DOHH2 (cell line): Measurements from ENCODE around the gene LARP1B.
"Not testable (repeated sequence)": the region's sequence is repeated elsewhere in the genome, so short reads cannot be mapped to it uniquely, and the experiment has no call there.

Experiments used
- H3F3A ChIP-seq: fragments of 200-600 bp; sonication (generic), shearing (Covaris generic); 2 replicates; pipeline ENCODE4 v1.6.0; 2016; ENCODE audit warnings: antibody characterized with exemption, mild to moderate bottlenecking; ENCODE audit not compliant: control insufficient read depth, insufficient read depth
- H3K27ac ChIP-seq: fragments of 200-600 bp; sonication (generic); 2 replicates; pipeline ENCODE4 v1.5.1; 2014; ENCODE audit warnings: low read depth, mild to moderate bottlenecking, low read length, moderate library complexity
- H3K27me3 ChIP-seq: fragments of 200-600 bp; sonication (generic); 2 replicates; pipeline ENCODE4 v1.6.1; 2014; ENCODE audit warnings: mild to moderate bottlenecking, low read length, mixed read lengths; ENCODE audit not compliant: control insufficient read depth
- H3K36me3 ChIP-seq: fragments of 200-600 bp; sonication (generic); 2 replicates; pipeline ENCODE4 v1.6.1; 2014; ENCODE audit warnings: mild to moderate bottlenecking, low read length, moderate library complexity, mixed read lengths; ENCODE audit not compliant: control insufficient read depth
- H3K4me1 ChIP-seq: fragments of 200-600 bp; sonication (generic); 2 replicates; pipeline ENCODE4 v1.6.1; 2014; ENCODE audit warnings: mild to moderate bottlenecking, low read length, mixed read lengths; ENCODE audit not compliant: control insufficient read depth
- H3K4me2 ChIP-seq: fragments of 200-600 bp; sonication (generic); 2 replicates; pipeline ENCODE4 v1.6.0; 2014; ENCODE audit warnings: mild to moderate bottlenecking, low read length, moderate library complexity
- H3K4me3 ChIP-seq: fragments of 200-600 bp; sonication (generic); 2 replicates; pipeline ENCODE4 v1.5.1; 2014; ENCODE audit warnings: mild to moderate bottlenecking, low read length, mixed read lengths
- H3K79me2 ChIP-seq: fragments of 200-600 bp; sonication (generic); 2 replicates; pipeline ENCODE4 v1.6.1; 2014; ENCODE audit warnings: mild to moderate bottlenecking, low read length, mixed read lengths; ENCODE audit not compliant: control insufficient read depth
- H3K9me2 ChIP-seq: fragments of 200-600 bp; sonication (generic); replicated peaks from 2 replicates; pipeline ENCODE4 v1.6.1; 2014; ENCODE audit warnings: mild to moderate bottlenecking, low read length, mixed read lengths; ENCODE audit not compliant: control insufficient read depth
- H3K9me3 ChIP-seq: fragments of 200-600 bp; sonication (generic); 2 replicates; pipeline ENCODE4 v1.6.1; 2014; ENCODE audit warnings: antibody characterized with exemption, low read length, mixed read lengths; ENCODE audit not compliant: control insufficient read depth, insufficient read depth
- H4K20me1 ChIP-seq: fragments of 200-600 bp; sonication (generic); 2 replicates; pipeline ENCODE4 v1.6.0; 2014; ENCODE audit warnings: low read depth, mild to moderate bottlenecking, antibody characterized with exemption, low read length, moderate library complexity; ENCODE audit not compliant: control insufficient read depth, insufficient read depth
- CTCF ChIP-seq: fragments of 200-600 bp; sonication (generic); IDR thresholded peaks from one replicate; pipeline ENCODE4 v1.5.1; 2014; ENCODE audit warnings: antibody characterized with exemption, mild to moderate bottlenecking, low read depth, low read length; ENCODE audit not compliant: poor library complexity, severe bottlenecking
- EZH2phosphoT487 ChIP-seq: fragments of 200-600 bp; sonication (generic); IDR thresholded peaks from 2 replicates; pipeline ENCODE4 v1.6.1; 2017; ENCODE audit warnings: borderline replicate concordance, mild to moderate bottlenecking, antibody characterized with exemption, low read length, moderate library complexity, mixed read lengths

Gene LARP1B

DNA sequence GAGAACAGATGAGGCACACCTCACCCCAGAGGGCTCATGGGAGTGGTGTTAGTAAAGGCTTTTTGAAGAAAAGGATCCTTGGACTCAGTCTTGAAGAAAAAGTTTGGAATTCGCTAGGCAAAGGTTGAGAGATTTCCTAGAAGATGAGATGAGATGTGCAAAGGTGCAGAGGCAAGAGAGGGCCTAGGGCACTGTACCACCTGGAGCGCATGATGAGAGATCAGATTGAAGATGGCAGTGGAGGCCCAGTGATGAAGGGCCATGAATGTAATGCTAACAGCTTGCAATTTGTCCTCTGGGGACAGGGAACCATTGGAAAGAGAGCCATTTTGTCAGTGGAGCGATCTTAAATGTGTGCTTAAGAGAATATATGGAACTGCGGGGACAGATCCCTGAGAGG is 181.5 kb downstream of the LARP1B start:
- no peak overlapping the region for H3K27ac ChIP-seq
- no peaks in the 10 kb centered on the region for H3K9me2 ChIP-seq
- H3K4me2 ChIP-seq = no peak overlapping the region
- H3K4me3 ChIP-seq = no peak overlapping the region
- H3K27me3 ChIP-seq = no peaks in the 10 kb centered on the region
- H3F3A ChIP-seq = no peaks in the 10 kb centered on the region
- TF ChIP-seq CTCF (no peak), EZH2phosphoT487 (no peak)
- no peaks in the 10 kb centered on the region for H4K20me1 ChIP-seq
- no peaks in the 10 kb centered on the region for H3K36me3 ChIP-seq
- no peaks in the 10 kb centered on the region for H3K79me2 ChIP-seq
- no peaks in the 10 kb centered on the region for H3K4me1 ChIP-seq
- H3K9me3 ChIP-seq = no peaks in the 10 kb centered on the region; the same call in 1 of the 2 replicates

DNA sequence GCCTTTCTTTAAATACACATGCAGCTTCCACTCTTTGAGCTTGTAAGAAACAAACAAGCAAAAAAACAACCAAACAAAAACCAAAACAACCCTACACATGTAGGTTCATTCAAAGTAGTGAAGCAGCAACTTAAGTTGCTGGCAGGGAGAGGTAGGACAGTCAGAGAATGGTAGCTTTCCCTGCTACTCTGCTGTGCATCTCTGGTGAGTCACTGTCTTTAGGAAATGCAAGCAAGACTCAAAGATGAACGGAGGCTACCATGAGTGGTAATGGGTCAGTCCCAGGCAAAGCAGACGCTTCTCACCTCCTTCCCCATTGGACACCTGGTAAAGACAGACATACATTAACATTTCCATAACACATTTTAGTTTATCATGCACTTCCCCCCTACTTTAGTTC is 183.3 kb downstream of the LARP1B start:
- Histone ChIP-seq H3K9me3 (peaks cover 4% of the 10 kb centered on the region), H3K79me2 (no peaks in the 10 kb centered on the region), H3K27ac (no peak overlapping the region), H3K4me3 (no peak overlapping the region), H3K27me3 (no peaks in the 10 kb centered on the region), H4K20me1 (no peaks in the 10 kb centered on the region), H3K36me3 (no peaks in the 10 kb centered on the region), H3K4me1 (no peaks in the 10 kb centered on the region), H3K9me2 (no peaks in the 10 kb centered on the region), H3K4me2 (no peak overlapping the region), H3F3A (no peaks in the 10 kb centered on the region)
- TF ChIP-seq CTCF (no peak), EZH2phosphoT487 (no peak)

GRCh38 chr4:128245391-128245790 is 184.3 kb downstream of the LARP1B start:
- H3K4me3 ChIP-seq, H3K36me3 ChIP-seq, H3K79me2 ChIP-seq, H3K4me2 ChIP-seq, H4K20me1 ChIP-seq, H3F3A ChIP-seq, H3K4me1 ChIP-seq, H3K27me3 ChIP-seq, H3K9me2 ChIP-seq, H3K9me3 ChIP-seq, H3K27ac ChIP-seq: not testable (repeated sequence)

- no peaks in the 10 kb centered on the region for H4K20me1 ChIP-seq
- H3K79me2 ChIP-seq = no peaks in the 10 kb centered on the region
- no peaks in the 10 kb centered on the region for H3K36me3 ChIP-seq
- no peaks in the 10 kb centered on the region for H3F3A ChIP-seq
- H3K9me3 ChIP-seq = peaks cover 9% of the 10 kb centered on the region
- no peaks in the 10 kb centered on the region for H3K4me1 ChIP-seq
- no peaks in the 10 kb centered on the region for H3K9me2 ChIP-seq
- H3K27ac ChIP-seq = no peak overlapping the region
- no peak overlapping the region for H3K4me3 ChIP-seq
- H3K27me3 ChIP-seq = no peaks in the 10 kb centered on the region
- TF ChIP-seq EZH2phosphoT487 (no peak), CTCF (no peak)
- no peak overlapping the region for H3K4me2 ChIP-seq
These were observed 186.8 kb downstream of the LARP1B start for GRCh38 chr4:128247906-128248305.
